ENCODE measurements around the gene NOX1. TPM values are rescaled to one million over a fixed set of nuclear protein-coding genes. Genes with fewer than 3 reads are reported as not detected.
A peak's percentile ranks its signal among the peaks of the same experiment; 100 is the strongest.
"Not testable (repeated sequence)": the region's sequence is repeated elsewhere in the genome, so short reads cannot be mapped to it uniquely, and the experiment has no call there.

NOX1 gene
- total RNA-seq, 1 experiment from 2014 or later: not detected

- no peak for DNase-seq (ENCODE audit: low read depth, low spot score)
- in situ Hi-C loops (cut with HindIII; ENCODE audit: low pct_unique_long_range_greater_than_20kb, low sequenced_read_pairs): no loop called here
Measured at GRCh38 chrX:100830547-100830946, 43.6 kb downstream of the NOX1 start.

- in situ Hi-C loops (cut with HindIII; ENCODE audit: low pct_unique_long_range_greater_than_20kb, low sequenced_read_pairs): no loop called here
- DNase-seq (ENCODE audit: low read depth, low spot score): no peak
Measured at GRCh38 chrX:100830143-100830542, 44.0 kb downstream of the NOX1 start.

- no peak for DNase-seq (ENCODE audit: low read depth, low spot score)
- in situ Hi-C loops (cut with HindIII; ENCODE audit: low pct_unique_long_range_greater_than_20kb, low sequenced_read_pairs): no loop called here
Measured at GRCh38 chrX:100829730-100830129, 44.4 kb downstream of the NOX1 start.

GRCh38 chrX:100819837-100820666, 54.1 kb downstream of the NOX1 start, which contains the start of gene CSTF2:
Gene CSTF2, plus strand, starts transcription at chrX:100820391. Its CDS starts 26 bp downstream, at chrX:100820417.
- in situ Hi-C loops (cut with HindIII; ENCODE audit: low pct_unique_long_range_greater_than_20kb, low sequenced_read_pairs): no loop called here
- DNase-seq (ENCODE audit: low read depth, low spot score): peak; percentile 83

GRCh38 chrX:100819534-100819836, 54.7 kb downstream of the NOX1 start:
- DNase-seq (ENCODE audit: low read depth, low spot score): no peak
- in situ Hi-C loops (cut with HindIII; ENCODE audit: low pct_unique_long_range_greater_than_20kb, low sequenced_read_pairs): no loop called here

- in situ Hi-C loops (cut with HindIII; ENCODE audit: low pct_unique_long_range_greater_than_20kb, low sequenced_read_pairs): no loop called here
- no peak for DNase-seq (ENCODE audit: low read depth, low spot score)
Measured at GRCh38 chrX:100817340-100817739, 56.8 kb downstream of the NOX1 start.

- no peak for DNase-seq (ENCODE audit: low read depth, low spot score)
- in situ Hi-C loops (cut with HindIII; ENCODE audit: low pct_unique_long_range_greater_than_20kb, low sequenced_read_pairs): no loop called here
Measured at GRCh38 chrX:100812216-100813158, 61.7 kb downstream of the NOX1 start.

- in situ Hi-C loops (cut with HindIII; ENCODE audit: low pct_unique_long_range_greater_than_20kb, low sequenced_read_pairs); DNase-seq (ENCODE audit: low read depth, low spot score): not testable (repeated sequence)
Measured at GRCh38 chrX:100808265-100808664, 65.9 kb downstream of the NOX1 start.

- in situ Hi-C loops (cut with HindIII; ENCODE audit: low pct_unique_long_range_greater_than_20kb, low sequenced_read_pairs): no loop called here
- DNase-seq (ENCODE audit: low read depth, low spot score): no peak
Measured at GRCh38 chrX:100804780-100805179, 69.4 kb downstream of the NOX1 start.

GRCh38 chrX:100802843-100803242, 71.3 kb downstream of the NOX1 start:
- in situ Hi-C loops (cut with HindIII; ENCODE audit: low pct_unique_long_range_greater_than_20kb, low sequenced_read_pairs): no loop called here
- no peak for DNase-seq (ENCODE audit: low read depth, low spot score)

- in situ Hi-C loops (cut with HindIII; ENCODE audit: low pct_unique_long_range_greater_than_20kb, low sequenced_read_pairs): no loop called here
- DNase-seq (ENCODE audit: low read depth, low spot score): no peak
Measured at GRCh38 chrX:100798484-100799214, 75.5 kb downstream of the NOX1 start.

GRCh38 chrX:100797359-100797758, 76.8 kb downstream of the NOX1 start:
- in situ Hi-C loops (cut with HindIII; ENCODE audit: low pct_unique_long_range_greater_than_20kb, low sequenced_read_pairs): no loop called here
- DNase-seq (ENCODE audit: low read depth, low spot score): no peak

GRCh38 chrX:100796371-100796770, 77.8 kb downstream of the NOX1 start:
- DNase-seq (ENCODE audit: low read depth, low spot score); in situ Hi-C loops (cut with HindIII; ENCODE audit: low pct_unique_long_range_greater_than_20kb, low sequenced_read_pairs): not testable (repeated sequence)

Small RNAs within 50 kb of the gene (small RNA-seq; reads per million reads assigned to genes)
- gene RF00411: 0.02 to 0.05 reads per million in 2 experiments

Other genes with a start within 250 kb of the NOX1 start
- 54.1 and 56.0 TPM in 2 replicates for gene TSPAN6, start 237.6 kb downstream of the NOX1 start, total RNA-seq (2014; rRNA removed; shearing (Covaris generic))
- gene SRPX2, start 230.2 kb downstream of the NOX1 start, total RNA-seq (2014; rRNA removed; shearing (Covaris generic)): 0.72 and 1.6 TPM in 2 replicates
- gene SYTL4, start 142.2 kb downstream of the NOX1 start, total RNA-seq (2014; rRNA removed; shearing (Covaris generic)): 1.3 and 1.6 TPM in 2 replicates
- 29.7 and 30.0 TPM in 2 replicates for gene CSTF2, start 54.0 kb downstream of the NOX1 start, total RNA-seq (2014; rRNA removed; shearing (Covaris generic))
- not detected in 2 replicates for gene XKRX, start 54.6 kb upstream of the NOX1 start, total RNA-seq (2014; rRNA removed; shearing (Covaris generic))
- gene ARL13A, start 95.3 kb upstream of the NOX1 start, total RNA-seq (2014; rRNA removed; shearing (Covaris generic)): not detected in 2 replicates
- 10.2 and 10.6 TPM in 2 replicates for gene TRMT2B, start 177.8 kb upstream of the NOX1 start, total RNA-seq (2014; rRNA removed; shearing (Covaris generic))
- gene TMEM35A, start 204.5 kb upstream of the NOX1 start, total RNA-seq (2014; rRNA removed; shearing (Covaris generic)): not detected in 2 replicates
- gene CENPI, start 223.8 kb upstream of the NOX1 start, total RNA-seq (2014; rRNA removed; shearing (Covaris generic)): 19.6 and 20.8 TPM in 2 replicates

Measured in SK-MEL-5 (cell line).